GM23338 (cell line): ENCODE measurements around the gene MAP1LC3B2. TPM values are rescaled to one million over a fixed set of nuclear protein-coding genes. Genes with fewer than 3 reads are reported as not detected.

Experiments
- ATAC-seq: fragments of 200-7000 bp; cut with Tn5 transposase; 3 replicates; pipeline ENCODE4 v1.9.1; 2020
- DNase-seq: peaks from one replicate; pipeline ENCODE4 v3.0.0-alpha.2; 2015; ENCODE audit warnings: low spot score
- H2AFZ ChIP-seq: fragments of 200-600 bp; sonication (generic); 2 replicates; pipeline ENCODE4 v1.8.0; 2016; ENCODE audit warnings: antibody characterized with exemption, mild to moderate bottlenecking, moderate library complexity
- H3F3A ChIP-seq: fragments of 200-600 bp; sonication (generic); replicated peaks from 2 replicates; pipeline ENCODE4 v1.8.0; 2017; ENCODE audit warnings: antibody characterized with exemption, mixed run types, low read depth
- H3K27ac ChIP-seq: fragments of 200-600 bp; sonication (generic); 2 replicates; pipeline ENCODE4 v1.6.1; 2016; ENCODE audit warnings: low read depth
- H3K27me3 ChIP-seq: fragments of 200-600 bp; sonication (generic); 2 replicates; pipeline ENCODE4 v1.8.0; 2016; ENCODE audit warnings: mild to moderate bottlenecking, mixed run types, moderate library complexity; ENCODE audit not compliant: insufficient read depth
- H3K36me3 ChIP-seq: fragments of 200-600 bp; sonication (generic); 2 replicates; pipeline ENCODE4 v1.8.0; 2016; ENCODE audit warnings: mild to moderate bottlenecking; ENCODE audit not compliant: insufficient read depth
- H3K4me1 ChIP-seq: fragments of 200-600 bp; sonication (generic); 2 replicates; pipeline ENCODE4 v1.8.0; 2016; ENCODE audit warnings: mild to moderate bottlenecking, moderate library complexity; ENCODE audit not compliant: insufficient read depth
- H3K4me2 ChIP-seq: fragments of 200-600 bp; sonication (generic); 2 replicates; pipeline ENCODE4 v1.7.1; 2017; ENCODE audit warnings: mixed run types
- H3K4me3 ChIP-seq: fragments of 200-600 bp; sonication (generic); 2 replicates; pipeline ENCODE4 v1.6.1; 2016; ENCODE audit warnings: mixed run types
- H3K79me2 ChIP-seq: fragments of 200-600 bp; sonication (generic); replicated peaks from 2 replicates; pipeline ENCODE4 v1.8.0; 2017; ENCODE audit warnings: mild to moderate bottlenecking; ENCODE audit not compliant: insufficient read depth
- H3K9me2 ChIP-seq: fragments of 200-600 bp; sonication (generic); 2 replicates; pipeline ENCODE4 v1.8.0; 2017; ENCODE audit not compliant: insufficient read depth
- H4K20me1 ChIP-seq: fragments of 200-600 bp; sonication (generic); replicated peaks from 2 replicates; pipeline ENCODE4 v1.8.0; 2017; ENCODE audit warnings: mild to moderate bottlenecking; ENCODE audit not compliant: insufficient read depth
- H3K27ac Mint-ChIP-seq: 2 replicates; pipeline ENCODE4 v1.8.0; 2020; ENCODE audit warnings: inconsistent platforms, mild to moderate bottlenecking, moderate library complexity, mixed read lengths
- H3K27me3 Mint-ChIP-seq: 3 replicates; pipeline ENCODE4 v1.8.0; 2022; ENCODE audit warnings: low read depth, mild to moderate bottlenecking, moderate library complexity, mixed read lengths, inconsistent platforms; ENCODE audit not compliant: insufficient read depth, poor library complexity
- H3K36me3 Mint-ChIP-seq: 3 replicates; pipeline ENCODE4 v1.8.0; 2021; ENCODE audit warnings: low read depth, mild to moderate bottlenecking, inconsistent platforms, moderate library complexity, mixed read lengths
- H3K4me1 Mint-ChIP-seq: 3 replicates; pipeline ENCODE4 v1.8.0; 2020; ENCODE audit warnings: mild to moderate bottlenecking, inconsistent platforms, mixed read lengths
- H3K4me3 Mint-ChIP-seq: 3 replicates; pipeline ENCODE4 v1.8.0; 2021; ENCODE audit warnings: moderate library complexity, mild to moderate bottlenecking, inconsistent platforms, mixed read lengths
- H3K9me3 Mint-ChIP-seq: 3 replicates; pipeline ENCODE4 v1.8.0; 2020; ENCODE audit warnings: moderate library complexity, mild to moderate bottlenecking, inconsistent platforms, mixed read lengths
- CREB1 ChIP-seq: fragments of 250-450 bp; sonication (Bioruptor Pico); IDR thresholded peaks from 2 replicates; pipeline ENCODE4 v1.5.0; 2020; ENCODE audit warnings: low read depth, mild to moderate bottlenecking, moderate library complexity
- EZH2phosphoT487 ChIP-seq: fragments of 200-600 bp; sonication (generic); IDR thresholded peaks from one replicate; pipeline ENCODE4 v1.8.1; 2018; ENCODE audit warnings: antibody characterized with exemption; ENCODE audit not compliant: unreplicated experiment
- JUNB ChIP-seq: IDR thresholded peaks from one replicate; pipeline ENCODE4 v1.6.1; 2016; ENCODE audit warnings: antibody characterized with exemption; ENCODE audit not compliant: unreplicated experiment
- NANOG ChIP-seq: IDR thresholded peaks from 2 replicates; pipeline ENCODE4 v1.6.1; 2016; ENCODE audit warnings: antibody characterized with exemption, borderline replicate concordance
- POLR2AphosphoS5 ChIP-seq: IDR thresholded peaks from 2 replicates; pipeline ENCODE4 v1.6.1; 2016; ENCODE audit warnings: antibody characterized with exemption, low read depth
- REST ChIP-seq: IDR thresholded peaks from one replicate; pipeline ENCODE4 v1.6.1; 2018; ENCODE audit warnings: antibody characterized with exemption; ENCODE audit not compliant: unreplicated experiment
- ZNF114 ChIP-seq: fragments of 250-450 bp; sonication (Bioruptor Pico); IDR thresholded peaks from 2 replicates; pipeline ENCODE4 v1.5.0; 2020; ENCODE audit warnings: mild to moderate bottlenecking, moderate library complexity
- ZNF331 ChIP-seq: fragments of 250-450 bp; sonication (Bioruptor Pico); IDR thresholded peaks from 2 replicates; pipeline ENCODE4 v1.5.0; 2020; ENCODE audit warnings: low read depth, mild to moderate bottlenecking, moderate library complexity
- polyA plus RNA-seq: library from polyadenylated mRNA; unstranded; fragments of >200 nt; fragmentation: Nextera tagmentation; extraction: Ambion mirVana; gene quantifications from 2 replicates; pipeline ENCODE4 v1.2.1, GENCODE V29; 2016
- total RNA-seq: library from RNA; depleted of rRNA; stranded (reverse); fragments of >200 nt; shearing (Covaris generic); gene quantifications from 2 replicates; pipeline ENCODE4 v1.2.3, GENCODE V29; 2014
- TF ChIP-seq, protein P1 (sequence below): IDR thresholded peaks from 2 replicates; pipeline ENCODE4 v1.6.1; 2016; ENCODE audit warnings: antibody characterized with exemption
- TF ChIP-seq, protein P2 (sequence below), 2 experiments: fragments of 200-600 bp in 1 of 2; sonication (generic) in 1 of 2; conservative IDR thresholded peaks; 2 replicates each; pipeline versions ENCODE4 v1.5.1 to v1.6.1; 2016 to 2017; ENCODE audit warnings: antibody characterized with exemption in 2 of 2, low read depth in 2 of 2, mild to moderate bottlenecking in 2 of 2, moderate library complexity in 1 of 2

MAP1LC3B2 gene
- total and polyA plus RNA-seq, 2 experiments from 2014 or later = 1.3 to 6.7 TPM

DNA sequence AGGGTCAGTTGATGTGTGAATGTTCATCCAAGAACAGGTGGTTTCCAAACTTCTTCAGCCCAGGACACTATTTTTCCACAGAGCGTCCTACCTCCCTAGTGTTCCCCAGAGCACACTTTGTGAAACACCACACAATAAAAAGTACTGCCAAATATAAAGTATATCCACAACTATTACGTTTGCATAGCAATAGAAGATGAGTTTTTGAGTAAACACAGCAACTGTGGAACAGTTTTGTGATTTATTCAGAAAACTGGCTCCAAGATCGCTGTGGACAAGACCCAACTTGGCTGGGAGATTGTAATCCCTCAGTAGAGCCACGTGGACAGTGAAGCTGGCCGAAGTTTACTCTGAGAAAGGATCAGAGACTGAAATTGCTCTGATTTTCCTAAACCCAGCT is 14.5 kb upstream of the MAP1LC3B2 start (continued):
- TF ChIP-seq, protein P1, sequence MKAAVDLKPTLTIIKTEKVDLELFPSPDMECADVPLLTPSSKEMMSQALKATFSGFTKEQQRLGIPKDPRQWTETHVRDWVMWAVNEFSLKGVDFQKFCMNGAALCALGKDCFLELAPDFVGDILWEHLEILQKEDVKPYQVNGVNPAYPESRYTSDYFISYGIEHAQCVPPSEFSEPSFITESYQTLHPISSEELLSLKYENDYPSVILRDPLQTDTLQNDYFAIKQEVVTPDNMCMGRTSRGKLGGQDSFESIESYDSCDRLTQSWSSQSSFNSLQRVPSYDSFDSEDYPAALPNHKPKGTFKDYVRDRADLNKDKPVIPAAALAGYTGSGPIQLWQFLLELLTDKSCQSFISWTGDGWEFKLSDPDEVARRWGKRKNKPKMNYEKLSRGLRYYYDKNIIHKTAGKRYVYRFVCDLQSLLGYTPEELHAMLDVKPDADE = no peak
- TF ChIP-seq NANOG (no peak), JUNB (no peak), CREB1 (CRISPR knock-in tag) (no peak), ZNF114 (CRISPR knock-in tag) (no peak), REST (no peak), POLR2AphosphoS5 (no peak), EZH2phosphoT487 (no peak)
- TF ChIP-seq, protein P2, sequence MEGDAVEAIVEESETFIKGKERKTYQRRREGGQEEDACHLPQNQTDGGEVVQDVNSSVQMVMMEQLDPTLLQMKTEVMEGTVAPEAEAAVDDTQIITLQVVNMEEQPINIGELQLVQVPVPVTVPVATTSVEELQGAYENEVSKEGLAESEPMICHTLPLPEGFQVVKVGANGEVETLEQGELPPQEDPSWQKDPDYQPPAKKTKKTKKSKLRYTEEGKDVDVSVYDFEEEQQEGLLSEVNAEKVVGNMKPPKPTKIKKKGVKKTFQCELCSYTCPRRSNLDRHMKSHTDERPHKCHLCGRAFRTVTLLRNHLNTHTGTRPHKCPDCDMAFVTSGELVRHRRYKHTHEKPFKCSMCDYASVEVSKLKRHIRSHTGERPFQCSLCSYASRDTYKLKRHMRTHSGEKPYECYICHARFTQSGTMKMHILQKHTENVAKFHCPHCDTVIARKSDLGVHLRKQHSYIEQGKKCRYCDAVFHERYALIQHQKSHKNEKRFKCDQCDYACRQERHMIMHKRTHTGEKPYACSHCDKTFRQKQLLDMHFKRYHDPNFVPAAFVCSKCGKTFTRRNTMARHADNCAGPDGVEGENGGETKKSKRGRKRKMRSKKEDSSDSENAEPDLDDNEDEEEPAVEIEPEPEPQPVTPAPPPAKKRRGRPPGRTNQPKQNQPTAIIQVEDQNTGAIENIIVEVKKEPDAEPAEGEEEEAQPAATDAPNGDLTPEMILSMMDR (conservative IDR thresholded peaks at IDR 0.05; ENCODE audit: low read depth in 2 of 2) = no peak

DNA sequence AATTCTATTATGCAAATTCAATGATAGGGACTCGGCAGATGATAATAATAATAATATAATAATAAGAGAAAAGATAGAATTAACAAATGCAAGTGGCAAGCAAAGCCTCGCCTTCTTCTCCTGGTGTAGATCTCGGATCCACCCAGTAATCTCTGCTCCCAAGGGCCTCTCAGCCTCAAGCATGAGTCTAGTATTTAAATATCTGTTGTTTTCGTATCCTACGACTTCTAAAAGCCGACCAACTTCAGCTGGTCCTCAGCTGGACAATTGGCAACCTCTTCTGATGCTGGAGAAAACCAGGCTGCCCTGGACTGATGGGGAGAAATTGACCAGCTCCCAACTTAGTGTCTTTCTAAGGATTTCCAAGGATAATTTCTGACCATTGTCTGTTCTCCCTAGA is 14.0 kb upstream of the MAP1LC3B2 start:
- no peaks in the 10 kb centered on the region for H3K9me3 Mint-ChIP-seq
- Histone ChIP-seq H3K36me3 (no peaks in the 10 kb centered on the region), H3K27ac (no peak overlapping the region), H3K79me2 (no peaks in the 10 kb centered on the region), H3K4me1 (peaks cover 9% of the 10 kb centered on the region), H4K20me1 (no peaks in the 10 kb centered on the region), H3K9me2 (no peaks in the 10 kb centered on the region), H3K4me2 (no peak overlapping the region), H2AFZ (no peak overlapping the region), H3K4me3 (no peak overlapping the region), H3K27me3 (no peaks in the 10 kb centered on the region), H3F3A (no peaks in the 10 kb centered on the region)
- peaks cover 4% of the 10 kb centered on the region for H3K27me3 Mint-ChIP-seq
- H3K4me1 Mint-ChIP-seq = peaks cover 19% of the 10 kb centered on the region
- DNase-seq = no peak
- H3K36me3 Mint-ChIP-seq = no peaks in the 10 kb centered on the region
- H3K27ac Mint-ChIP-seq = no peak overlapping the region
- no peak overlapping the region for H3K4me3 Mint-ChIP-seq
- no peak for ATAC-seq
- TF ChIP-seq POLR2AphosphoS5 = no peak
- TF ChIP-seq ZNF331 (CRISPR knock-in tag) = no peak
- TF ChIP-seq NANOG = no peak
- TF ChIP-seq, protein P2 (conservative IDR thresholded peaks at IDR 0.05; ENCODE audit: low read depth in 2 of 2) = no peak
- no peak for TF ChIP-seq ZNF114 (CRISPR knock-in tag)
